ENCODE results near the gene PHF24. TPM values are rescaled to one million over a fixed set of nuclear protein-coding genes. Genes with fewer than 3 reads are reported as not detected.

The PHF24 gene
- total and polyA plus RNA-seq, 2 of the 4 experiments (the other 2 are of a cell fraction) = 0.02 TPM; not detected in 1

DNA sequence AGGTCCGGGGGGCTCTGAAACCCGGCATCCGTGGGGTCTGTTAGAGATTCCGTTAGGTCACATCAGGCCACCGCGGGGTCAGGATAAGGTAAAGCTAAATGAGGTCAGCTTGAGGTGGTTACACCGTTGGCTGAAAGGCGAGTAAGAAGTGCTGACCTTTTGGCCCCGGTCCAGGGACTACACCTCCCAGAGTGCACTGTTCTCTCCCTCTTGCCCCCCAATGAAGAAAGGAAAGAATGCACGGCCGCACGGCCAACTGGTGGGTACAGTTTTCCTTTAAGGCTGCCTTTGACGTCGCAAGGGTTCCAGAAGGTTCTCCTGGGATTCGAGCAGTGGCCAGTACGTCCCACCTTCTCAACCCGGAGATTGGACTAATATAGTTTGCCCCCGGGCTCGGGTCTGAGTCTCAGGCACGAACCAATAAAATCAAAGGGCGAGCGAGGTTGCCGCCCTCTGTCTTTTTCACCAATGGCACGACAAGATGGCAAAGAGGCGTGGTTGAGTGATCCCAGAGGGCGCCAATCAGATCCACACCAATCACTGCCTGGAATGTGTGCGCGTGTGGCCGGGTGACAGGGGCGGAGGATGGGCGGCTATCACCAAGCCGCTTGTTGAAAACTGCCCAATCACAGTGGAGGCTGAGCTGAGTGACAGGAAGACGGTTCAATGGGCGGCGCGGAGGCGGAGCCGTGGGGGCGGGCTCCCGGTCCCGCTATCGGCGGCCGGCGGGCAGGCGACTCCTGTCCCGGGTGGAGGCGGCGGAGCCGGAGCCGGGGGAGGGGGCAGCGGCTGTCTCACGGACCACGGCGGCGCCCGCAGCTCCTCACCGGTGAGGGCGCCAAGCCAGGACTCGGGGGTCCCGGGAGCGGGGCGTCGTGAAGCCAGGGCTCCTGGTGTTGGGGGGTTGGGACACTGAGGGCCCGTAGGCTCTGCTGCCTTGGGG, 31.2 kb downstream of the PHF24 start, which contains the start of gene DNAJB5:
TSS of gene DNAJB5 (plus strand) at position 743 of the 943 bp plus-strand sequence. CDS start 886 bp downstream, outside the sequence.
- no peaks in the 10 kb centered on the region for H3K27me3 ChIP-seq (ENCODE audit: control insufficient read depth, insufficient read depth, low read length)
- peak within 1 kb of the TSS; percentile 87 for H3K4ac ChIP-seq (ENCODE audit: low read depth, low read length)
- H2BK20ac ChIP-seq (ENCODE audit: low read depth, low read length) = peak within 1 kb of the TSS; percentile 29; the same call in 1 of the 2 replicates
- peak within 1 kb of the TSS; percentile 31 for H2BK120ac ChIP-seq (ENCODE audit: low read depth, low read length)
- H3K4me1 ChIP-seq (ENCODE audit: control insufficient read depth, insufficient read depth, low read length) = peaks cover 33% of the 10 kb centered on the region
- dilution Hi-C loops (cut with HindIII; ENCODE audit: low sequenced_read_pairs, unreplicated experiment) = no loop called here
- peak within 1 kb of the TSS; percentile 89 for H2AK9ac ChIP-seq (replicated peaks; ENCODE audit: low read depth, low read length, poor library complexity)
- ATAC-seq (ENCODE audit: low read depth) (peak; percentile 87), DNase-seq (peak; percentile 100)
- peak within 1 kb of the TSS; percentile 36 to 93 for H4K8ac ChIP-seq (ENCODE audit: low read depth in 2 of 2, low read length in 2 of 2)
- H2AK5ac ChIP-seq (ENCODE audit: low read depth, low read length) = peak within 1 kb of the TSS; percentile 71
- H3K9ac ChIP-seq (ENCODE audit: low read depth, low read length) = peak within 1 kb of the TSS; percentile 45
- peaks cover 31% of the 10 kb centered on the region for H3K9me1 ChIP-seq (ENCODE audit: insufficient read depth, low read length)
- no peaks in the 10 kb centered on the region for H3K9me3 ChIP-seq (ENCODE audit: control insufficient read depth, insufficient read depth, low read length)
- peaks cover 7 to 40% of the 10 kb centered on the region in 2 experiments; a peak in 3 of 4 replicates for H3K79me1 ChIP-seq (ENCODE audit: low read depth in 1 of 2, low read length in 2 of 2)
- peak within 1 kb of the TSS; percentile 76 for H3K4me2 ChIP-seq (ENCODE audit: low read depth, low read length)
- peak within 1 kb of the TSS; percentile 9; the same call in 1 of the 3 replicates for H2BK15ac ChIP-seq (ENCODE audit: low read depth, low read length)
- 1% methylated on average over 23 of the region's 65 CpGs; no CpG with 5 or more reads in 1 of the 2 experiments for WGBS, 2 experiments (ENCODE audit: extremely low coverage in 2 of 2, insufficient read length in 1 of 2)
- H3K27ac ChIP-seq (ENCODE audit: insufficient read depth, low read length) = peak within 1 kb of the TSS; percentile 58
- peak within 1 kb of the TSS; percentile 47 for H2BK5ac ChIP-seq (ENCODE audit: low read depth, low read length, poor library complexity, severe bottlenecking)
- peak within 1 kb of the TSS; percentile 20 for H3K18ac ChIP-seq (ENCODE audit: low read depth, low read length)
- peak within 1 kb of the TSS; percentile 48 for H3K23ac ChIP-seq (ENCODE audit: low read depth, low read length)
- H3K56ac ChIP-seq (ENCODE audit: extremely low read depth, insufficient read depth, low read length) = no peak within 1 kb of the TSS; the same call in 1 of the 2 replicates
- no peaks in the 10 kb centered on the region for H4K20me1 ChIP-seq (ENCODE audit: insufficient read depth, low read length)
- intact Hi-C loops (cut with micrococcal nuclease) = loop anchor here (2.0 to 5.0 kb wide), 2 partner anchors 84 to 488 kb away; partner anchors contain the start of gene VCP
- peak within 1 kb of the TSS; percentile 55 for H4K5ac ChIP-seq (ENCODE audit: low read depth, low read length)
- H4K91ac ChIP-seq (ENCODE audit: insufficient read depth, low read depth, low read length) = peak within 1 kb of the TSS; percentile 59
- no TSS peak for BruUV-seq (replicated peaks)
- ChIA-PET POLR2A (ENCODE audit: unreplicated experiment) (interaction anchor here (0.5 to 0.7 kb wide), 4 partner anchors 9 to 80 kb away, joined by 3 to 16 read pairs (median 10); no protein-coding TSS in a partner anchor), CTCF (interaction anchor here (0.7 kb wide), 1 partner anchor 412 kb away, joined by 3 read pairs; no protein-coding TSS in a partner anchor)
- no peaks in the 10 kb centered on the region for H3K36me3 ChIP-seq (ENCODE audit: control insufficient read depth, insufficient read depth, low read length)
- in situ Hi-C loops (cut with MboI; ENCODE audit: low sequenced_read_pairs) = loop anchor here (5.0 kb wide), 1 partner anchor 82 kb away; no protein-coding TSS in a partner anchor
- peak within 1 kb of the TSS; percentile 60 for H3K4me3 ChIP-seq (ENCODE audit: insufficient read depth, low read depth, low read length)
- peak within 1 kb of the TSS; percentile 83 for H3K14ac ChIP-seq (replicated peaks; ENCODE audit: low read depth, low read length)
- peak within 1 kb of the TSS; percentile 96 for H2AFZ ChIP-seq (replicated peaks; ENCODE audit: low read length, poor library complexity)
- TF ChIP-seq FOS (IDR thresholded peaks at IDR 0.05; ENCODE audit: low read depth, low read length) = peak; percentile 57
- no peak for TF ChIP-seq RFX5 (IDR thresholded peaks at IDR 0.05; ENCODE audit: low read depth, low read length)
- TF ChIP-seq RCOR1 (IDR thresholded peaks at IDR 0.05; ENCODE audit: insufficient replicate concordance, low read length) = no peak
- peak; percentile 84 for TF ChIP-seq MAZ (IDR thresholded peaks at IDR 0.05; ENCODE audit: borderline replicate concordance, low read depth, low read length)
- no peak for TF ChIP-seq MAFK (IDR thresholded peaks at IDR 0.05; ENCODE audit: low read depth, low read length)
- TF ChIP-seq CHD1 (IDR thresholded peaks at IDR 0.05; ENCODE audit: low read depth, low read length) = 0 out of 2 replicates have a peak, but pooled peaks have one; percentile 73
- TF ChIP-seq BHLHE40 (IDR thresholded peaks at IDR 0.05; ENCODE audit: low read depth, low read length) = peak; percentile 81
- TF ChIP-seq USF2 (IDR thresholded peaks at IDR 0.05; ENCODE audit: low read depth, low read length) = peak; percentile 61
- no peak for TF ChIP-seq RAD21 (IDR thresholded peaks at IDR 0.05; ENCODE audit: low read length)
- no peak for TF ChIP-seq CTCF (conservative IDR thresholded peaks at IDR 0.05; ENCODE audit: low read depth, low read length)
- TF ChIP-seq MXI1 (IDR thresholded peaks at IDR 0.05; ENCODE audit: borderline replicate concordance, low read depth, low read length) = no peak
- peak; percentile 91; the same call in 1 of the 2 replicates for TF ChIP-seq POLR2A (IDR thresholded peaks at IDR 0.05; ENCODE audit: low read depth, low read length)
